Neural progenitor cell (in vitro differentiated cells): ENCODE data around the gene ZSWIM5. TPM values are rescaled to one million over a fixed set of nuclear protein-coding genes. Genes with fewer than 3 reads are reported as not detected.

Experiments used
- DNase-seq: peaks from one replicate; pipeline ENCODE4 v3.0.0-alpha.2; 2016; ENCODE audit warnings: low spot score
- H2AFZ ChIP-seq: fragments of 200-600 bp; sonication (generic); replicated peaks from 2 replicates; pipeline ENCODE4 v1.6.1; 2016; ENCODE audit warnings: antibody characterized with exemption
- H3F3A ChIP-seq: fragments of 200-600 bp; sonication (generic); 2 replicates; pipeline ENCODE4 v1.6.1; 2016; ENCODE audit warnings: antibody characterized with exemption, low read depth
- H3K27ac ChIP-seq: fragments of 200-600 bp; sonication (generic); 2 replicates; pipeline ENCODE4 v1.5.1; 2016; ENCODE audit warnings: mild to moderate bottlenecking
- H3K27me3 ChIP-seq: fragments of 200-600 bp; sonication (generic); 2 replicates; pipeline ENCODE4 v1.6.1; 2016; ENCODE audit warnings: mild to moderate bottlenecking, moderate library complexity
- H3K36me3 ChIP-seq: fragments of 200-600 bp; sonication (generic); 2 replicates; pipeline ENCODE4 v1.5.1; 2016
- H3K4me1 ChIP-seq: fragments of 200-600 bp; sonication (generic); 2 replicates; pipeline ENCODE4 v1.6.1; 2016; ENCODE audit warnings: mixed run types
- H3K4me2 ChIP-seq: fragments of 200-600 bp; sonication (generic); 2 replicates; pipeline ENCODE4 v1.6.1; 2016
- H3K4me3 ChIP-seq: fragments of 200-600 bp; sonication (generic); 2 replicates; pipeline ENCODE4 v1.5.1; 2016
- H3K79me2 ChIP-seq: fragments of 200-600 bp; sonication (generic); 2 replicates; pipeline ENCODE4 v1.6.1; 2016; ENCODE audit warnings: low read depth
- H3K9ac ChIP-seq: fragments of 200-600 bp; sonication (generic); 2 replicates; pipeline ENCODE4 v1.6.1; 2016
- H3K9me3 ChIP-seq: fragments of 200-600 bp; sonication (generic); 2 replicates; pipeline ENCODE4 v1.5.1; 2016; ENCODE audit warnings: low read depth
- H4K20me1 ChIP-seq: fragments of 200-600 bp; sonication (generic); 2 replicates; pipeline ENCODE4 v1.6.1; 2016; ENCODE audit warnings: low read depth
- H3K27ac Mint-ChIP-seq: 3 replicates; pipeline ENCODE4 v1.8.0; 2021; ENCODE audit warnings: mixed read lengths
- H3K27me3 Mint-ChIP-seq: 2 replicates; pipeline ENCODE4 v1.8.0; 2022; ENCODE audit warnings: low read depth, mild to moderate bottlenecking, inconsistent platforms, moderate library complexity, mixed read lengths; ENCODE audit not compliant: insufficient read depth
- H3K36me3 Mint-ChIP-seq: 3 replicates; pipeline ENCODE4 v1.8.0; 2021; ENCODE audit warnings: mixed read lengths
- H3K4me1 Mint-ChIP-seq: 3 replicates; pipeline ENCODE4 v1.8.0; 2021; ENCODE audit warnings: mixed read lengths
- H3K4me3 Mint-ChIP-seq: 3 replicates; pipeline ENCODE4 v1.8.0; 2021; ENCODE audit warnings: mild to moderate bottlenecking, moderate library complexity, mixed read lengths
- H3K9me3 Mint-ChIP-seq: 3 replicates; pipeline ENCODE4 v1.8.0; 2020; ENCODE audit warnings: mixed read lengths
- EZH2 ChIP-seq: fragments of 200-600 bp; sonication (generic); IDR thresholded peaks from 2 replicates; pipeline ENCODE4 v1.6.1; 2017; ENCODE audit warnings: antibody characterized with exemption, mild to moderate bottlenecking, moderate library complexity
- EZH2phosphoT487 ChIP-seq: fragments of 200-600 bp; sonication (generic); IDR thresholded peaks from 2 replicates; pipeline ENCODE4 v1.6.1; 2017; ENCODE audit warnings: antibody characterized with exemption
- total RNA-seq: library from RNA; depleted of rRNA; stranded (reverse); fragments of >200 nt; gene quantifications from 2 replicates; pipeline ENCODE4 v1.2.3, GENCODE V29; 2015; ENCODE audit warnings: low replicate concordance
- TF ChIP-seq, protein P1 (sequence below): fragments of 200-600 bp; sonication (generic); IDR thresholded peaks from 2 replicates; pipeline ENCODE4 v1.5.1; 2017; ENCODE audit warnings: antibody characterized with exemption, mild to moderate bottlenecking

Gene ZSWIM5
- total RNA-seq, 1 donor from 2014 or later = 5.8 TPM

DNA sequence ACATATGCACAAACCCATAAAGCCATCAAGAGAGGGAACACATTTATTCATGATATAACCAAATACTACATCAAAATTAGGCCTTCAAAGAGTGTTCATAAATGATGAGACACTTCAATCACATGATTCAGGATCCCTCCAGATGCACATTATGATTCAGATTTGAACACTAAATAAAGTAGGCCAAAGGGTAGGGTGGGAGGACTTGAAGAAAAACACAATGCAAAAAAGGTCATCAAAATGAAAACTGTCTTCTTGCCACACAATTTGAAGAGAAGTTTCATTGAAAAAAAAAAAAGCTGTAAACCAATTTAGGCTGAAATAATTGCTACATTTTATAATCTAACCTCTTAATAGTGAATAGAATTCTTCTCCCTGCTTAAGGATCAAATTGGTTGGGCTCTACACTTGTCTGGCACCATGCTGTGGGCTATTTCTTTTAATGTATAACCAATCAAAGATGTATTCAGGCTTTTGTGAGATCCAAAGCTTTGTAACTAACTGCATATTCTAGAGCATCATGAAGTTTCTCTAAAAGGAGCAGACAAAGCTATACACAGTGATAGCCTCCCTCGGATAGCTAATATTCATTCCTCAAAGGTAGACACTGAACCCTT is 58.1 kb downstream of the ZSWIM5 start:
- no peak overlapping the region for H3K4me2 ChIP-seq
- H3K79me2 ChIP-seq = no peaks in the 10 kb centered on the region
- H3K27me3 ChIP-seq = no peaks in the 10 kb centered on the region
- Mint-ChIP-seq H3K4me1 (peaks cover 9% of the 10 kb centered on the region), H3K27me3 (no peaks in the 10 kb centered on the region), H3K4me3 (no peak overlapping the region), H3K9me3 (no peaks in the 10 kb centered on the region), H3K27ac (no peak overlapping the region), H3K36me3 (no peaks in the 10 kb centered on the region)
- no peak overlapping the region for H3K4me3 ChIP-seq
- no peaks in the 10 kb centered on the region for H3K36me3 ChIP-seq
- H3K27ac ChIP-seq = no peak overlapping the region
- H3K9me3 ChIP-seq = no peaks in the 10 kb centered on the region
- TF ChIP-seq, protein P1, sequence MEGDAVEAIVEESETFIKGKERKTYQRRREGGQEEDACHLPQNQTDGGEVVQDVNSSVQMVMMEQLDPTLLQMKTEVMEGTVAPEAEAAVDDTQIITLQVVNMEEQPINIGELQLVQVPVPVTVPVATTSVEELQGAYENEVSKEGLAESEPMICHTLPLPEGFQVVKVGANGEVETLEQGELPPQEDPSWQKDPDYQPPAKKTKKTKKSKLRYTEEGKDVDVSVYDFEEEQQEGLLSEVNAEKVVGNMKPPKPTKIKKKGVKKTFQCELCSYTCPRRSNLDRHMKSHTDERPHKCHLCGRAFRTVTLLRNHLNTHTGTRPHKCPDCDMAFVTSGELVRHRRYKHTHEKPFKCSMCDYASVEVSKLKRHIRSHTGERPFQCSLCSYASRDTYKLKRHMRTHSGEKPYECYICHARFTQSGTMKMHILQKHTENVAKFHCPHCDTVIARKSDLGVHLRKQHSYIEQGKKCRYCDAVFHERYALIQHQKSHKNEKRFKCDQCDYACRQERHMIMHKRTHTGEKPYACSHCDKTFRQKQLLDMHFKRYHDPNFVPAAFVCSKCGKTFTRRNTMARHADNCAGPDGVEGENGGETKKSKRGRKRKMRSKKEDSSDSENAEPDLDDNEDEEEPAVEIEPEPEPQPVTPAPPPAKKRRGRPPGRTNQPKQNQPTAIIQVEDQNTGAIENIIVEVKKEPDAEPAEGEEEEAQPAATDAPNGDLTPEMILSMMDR = no peak
- TF ChIP-seq EZH2phosphoT487 = no peak
- no peak for TF ChIP-seq EZH2
- no peak overlapping the region for H3K9ac ChIP-seq
- peaks cover 3% of the 10 kb centered on the region for H4K20me1 ChIP-seq
- no peaks in the 10 kb centered on the region for H3F3A ChIP-seq
- H2AFZ ChIP-seq = no peak overlapping the region
- H3K4me1 ChIP-seq = no peaks in the 10 kb centered on the region
- peak; percentile 2 for DNase-seq

DNA sequence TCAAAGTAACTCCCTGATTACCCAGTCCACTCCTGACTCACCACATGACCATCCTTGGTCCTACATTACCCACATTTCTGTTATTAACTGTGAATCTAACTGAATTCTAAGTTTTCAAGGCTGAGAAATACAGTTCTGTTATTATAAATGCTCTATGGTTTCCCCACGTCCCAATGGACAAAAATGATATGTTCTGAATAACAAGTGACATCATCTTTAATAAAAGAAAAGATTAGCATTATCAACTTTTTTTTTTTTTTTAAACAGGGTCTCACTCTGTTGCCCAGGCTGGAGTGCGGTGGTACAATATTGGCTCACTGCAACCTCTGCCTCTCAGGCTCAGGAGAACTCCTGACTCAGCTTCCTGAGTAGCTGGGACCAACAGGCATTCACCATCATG is 59.6 kb downstream of the ZSWIM5 start:
- Mint-ChIP-seq H3K9me3 (no peaks in the 10 kb centered on the region), H3K36me3 (no peaks in the 10 kb centered on the region), H3K4me3 (no peak overlapping the region), H3K4me1 (peaks cover 9% of the 10 kb centered on the region), H3K27me3 (peaks cover 2% of the 10 kb centered on the region), H3K27ac (no peak overlapping the region)
- no peaks in the 10 kb centered on the region for H3K4me1 ChIP-seq
- DNase-seq = no peak
- no peaks in the 10 kb centered on the region for H3K79me2 ChIP-seq
- H3F3A ChIP-seq = no peaks in the 10 kb centered on the region
- H4K20me1 ChIP-seq = peaks cover 3% of the 10 kb centered on the region
- no peak overlapping the region for H3K4me3 ChIP-seq
- H3K27me3 ChIP-seq = no peaks in the 10 kb centered on the region
- H3K36me3 ChIP-seq = no peaks in the 10 kb centered on the region
- TF ChIP-seq EZH2phosphoT487 (no peak), EZH2 (no peak)
- TF ChIP-seq, protein P1 = no peak
- no peak overlapping the region for H3K4me2 ChIP-seq
- no peak overlapping the region for H3K9ac ChIP-seq
- H3K9me3 ChIP-seq = no peaks in the 10 kb centered on the region
- no peak overlapping the region for H2AFZ ChIP-seq
- H3K27ac ChIP-seq = no peak overlapping the region

DNA sequence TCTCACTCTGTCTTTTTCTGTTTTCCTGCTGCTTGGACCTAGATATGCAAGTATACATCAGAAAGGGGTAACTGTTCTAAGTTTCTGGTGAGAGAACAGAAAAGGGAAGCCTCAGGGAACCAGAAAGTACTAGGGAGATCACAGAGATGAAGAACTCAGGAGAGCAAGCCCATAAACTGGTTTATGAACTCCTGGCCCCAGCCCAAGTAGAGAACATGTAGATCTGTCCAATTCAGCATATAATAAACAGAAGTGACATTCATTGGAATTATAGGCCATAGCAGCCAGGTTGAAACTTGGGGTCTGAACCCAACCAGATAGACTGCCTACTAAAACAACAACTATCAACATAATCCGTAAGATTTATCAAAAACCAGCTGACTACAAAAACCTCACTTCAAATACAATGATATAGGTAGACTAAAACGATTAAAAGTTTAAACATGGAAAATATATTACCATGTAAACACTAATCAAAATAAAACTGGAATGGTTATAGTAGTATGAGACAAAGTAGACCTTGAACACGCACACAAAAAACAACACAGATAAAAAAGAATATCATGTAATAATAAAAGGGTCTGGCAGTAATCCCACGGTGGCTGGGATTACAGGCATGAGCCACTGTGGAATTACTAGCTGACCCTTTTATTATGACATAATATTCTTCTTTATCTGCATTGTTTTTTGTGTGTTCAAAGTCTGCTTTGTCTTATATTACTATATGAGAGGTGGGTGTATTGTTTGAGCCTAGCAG is 65.0 kb downstream of the ZSWIM5 start:
- H3K36me3 Mint-ChIP-seq = no peaks in the 10 kb centered on the region
- peaks cover 4% of the 10 kb centered on the region for H3K27me3 Mint-ChIP-seq
- Histone ChIP-seq H3F3A (no peaks in the 10 kb centered on the region), H3K9ac (peak overlapping the region; percentile 42), H3K79me2 (no peaks in the 10 kb centered on the region), H3K4me1 (peaks cover 3% of the 10 kb centered on the region), H4K20me1 (peaks cover 3% of the 10 kb centered on the region), H2AFZ (no peak overlapping the region), H3K4me2 (no peak overlapping the region), H3K9me3 (no peaks in the 10 kb centered on the region), H3K36me3 (no peaks in the 10 kb centered on the region), H3K27ac (no peak overlapping the region), H3K27me3 (no peaks in the 10 kb centered on the region), H3K4me3 (no peak overlapping the region)
- no peak for TF ChIP-seq EZH2phosphoT487
- H3K27ac Mint-ChIP-seq = no peak overlapping the region
- DNase-seq = no peak
- no peaks in the 10 kb centered on the region for H3K4me1 Mint-ChIP-seq
- H3K9me3 Mint-ChIP-seq = no peaks in the 10 kb centered on the region
- no peak overlapping the region for H3K4me3 Mint-ChIP-seq

DNA sequence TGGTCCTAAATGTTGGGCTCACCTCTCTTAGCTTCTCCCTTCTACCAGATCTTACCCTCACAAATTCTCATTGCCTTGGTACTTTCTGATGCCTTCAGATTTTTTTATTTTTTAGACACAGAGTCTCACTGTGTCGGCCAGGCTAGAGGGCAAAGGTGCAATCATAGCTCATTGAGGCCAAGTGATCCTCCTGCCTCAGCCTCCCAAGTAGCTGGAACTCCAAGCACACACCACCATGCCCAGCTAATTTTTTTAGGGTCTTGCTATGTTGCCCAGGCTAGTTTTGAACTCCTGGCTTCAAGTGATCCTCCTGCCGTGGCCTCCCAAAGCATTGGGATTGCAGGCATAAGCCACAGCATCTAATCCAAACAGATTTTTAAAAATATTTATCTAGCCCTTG is 69.4 kb downstream of the ZSWIM5 start:
- H3K9ac ChIP-seq = no peak overlapping the region
- H3K4me1 ChIP-seq = peaks cover 3% of the 10 kb centered on the region
- no peaks in the 10 kb centered on the region for H3K36me3 ChIP-seq
- no peaks in the 10 kb centered on the region for H3K79me2 ChIP-seq
- TF ChIP-seq EZH2phosphoT487 (no peak), EZH2 (no peak)
- TF ChIP-seq, protein P1 = no peak
- no peak overlapping the region for H2AFZ ChIP-seq
- H3K27ac Mint-ChIP-seq = no peak overlapping the region
- peaks cover 2% of the 10 kb centered on the region for H3K27me3 Mint-ChIP-seq
- no peak for DNase-seq
- no peak overlapping the region for H3K4me2 ChIP-seq
- H4K20me1 ChIP-seq = no peaks in the 10 kb centered on the region
- no peak overlapping the region for H3K27ac ChIP-seq
- H3K4me3 Mint-ChIP-seq = no peak overlapping the region
- no peaks in the 10 kb centered on the region for H3K27me3 ChIP-seq
- no peaks in the 10 kb centered on the region for H3K9me3 Mint-ChIP-seq
- no peaks in the 10 kb centered on the region for H3K4me1 Mint-ChIP-seq
- no peaks in the 10 kb centered on the region for H3F3A ChIP-seq
- H3K9me3 ChIP-seq = no peaks in the 10 kb centered on the region
- H3K36me3 Mint-ChIP-seq = no peaks in the 10 kb centered on the region
- H3K4me3 ChIP-seq = no peak overlapping the region
